ENCODE measurements around the gene ARL5C. TPM values are rescaled to one million over a fixed set of nuclear protein-coding genes. Genes with fewer than 3 reads are reported as not detected.
A peak's percentile ranks its signal among the peaks of the same experiment; 100 is the strongest.

ARL5C gene
- total RNA-seq = not detected in 2 replicates

- intact Hi-C loops (cut with micrococcal nuclease) = loop anchor here (1.0 kb wide), 1 partner anchor 9 kb away; no protein-coding TSS in a partner anchor
- Mint-ChIP-seq H3K4me3 (peak within 1 kb of the TSS; percentile 80), H3K4me1 (ENCODE audit: low read depth) (peaks cover 29% of the 10 kb centered on the region), H3K27ac (no peak within 1 kb of the TSS), H3K27me3 (ENCODE audit: insufficient read depth) (peaks cover 33% of the 10 kb centered on the region), H3K36me3 (ENCODE audit: low read depth) (no peaks in the 10 kb centered on the region), H3K9me3 (no peaks in the 10 kb centered on the region)
- DNase-seq (ENCODE audit: low spot score) = no peak
These were observed at the start of gene ARL5C for GRCh38 chr17:39165841-39166349. ARL5C (minus strand) TSS chr17:39166161; CDS start chr17:39165760, 401 bp downstream.

GRCh38 chr17:39213852-39214251 lies 47.9 kb upstream of the ARL5C start:
- Mint-ChIP-seq H3K4me3 (no peak overlapping the region), H3K27me3 (ENCODE audit: insufficient read depth) (peaks cover 29% of the 10 kb centered on the region), H3K4me1 (ENCODE audit: low read depth) (peaks cover 8% of the 10 kb centered on the region), H3K27ac (no peak overlapping the region), H3K36me3 (ENCODE audit: low read depth) (no peaks in the 10 kb centered on the region), H3K9me3 (no peaks in the 10 kb centered on the region)
- no peak for DNase-seq (ENCODE audit: low spot score)
- intact Hi-C loops (cut with micrococcal nuclease) = no loop called here

- intact Hi-C loops (cut with micrococcal nuclease) = no loop called here
- H3K4me3 Mint-ChIP-seq = no peak overlapping the region
These were observed 47.0 kb upstream of the ARL5C start for GRCh38 chr17:39212841-39213480.

GRCh38 chr17:39212195-39212810 lies 46.3 kb upstream of the ARL5C start:
- Mint-ChIP-seq H3K36me3 (ENCODE audit: low read depth) (no peaks in the 10 kb centered on the region), H3K4me1 (ENCODE audit: low read depth) (peaks cover 10% of the 10 kb centered on the region), H3K27me3 (ENCODE audit: insufficient read depth) (peaks cover 21% of the 10 kb centered on the region), H3K4me3 (no peak overlapping the region), H3K27ac (no peak overlapping the region), H3K9me3 (no peaks in the 10 kb centered on the region)
- no peak for DNase-seq (ENCODE audit: low spot score)
- intact Hi-C loops (cut with micrococcal nuclease) = no loop called here

More at GRCh38 chr17:39212841-39213480, 47.0 kb upstream of the ARL5C start:
- peaks cover 25% of the 10 kb centered on the region for H3K27me3 Mint-ChIP-seq (ENCODE audit: insufficient read depth)
- H3K27ac Mint-ChIP-seq = no peak overlapping the region
- no peaks in the 10 kb centered on the region for H3K36me3 Mint-ChIP-seq (ENCODE audit: low read depth)
- no peaks in the 10 kb centered on the region for H3K9me3 Mint-ChIP-seq
- H3K4me1 Mint-ChIP-seq (ENCODE audit: low read depth) = peaks cover 8% of the 10 kb centered on the region
- DNase-seq (ENCODE audit: low spot score) = no peak

- H3K27me3 Mint-ChIP-seq (ENCODE audit: insufficient read depth) = peaks cover 12% of the 10 kb centered on the region
- intact Hi-C loops (cut with micrococcal nuclease) = no loop called here
- H3K4me1 Mint-ChIP-seq (ENCODE audit: low read depth) = peaks cover 16% of the 10 kb centered on the region
- no peaks in the 10 kb centered on the region for H3K9me3 Mint-ChIP-seq
- H3K36me3 Mint-ChIP-seq (ENCODE audit: low read depth) = peaks cover 1% of the 10 kb centered on the region
- no peak overlapping the region for H3K27ac Mint-ChIP-seq
- DNase-seq (ENCODE audit: low spot score) = no peak
- peak overlapping the region; percentile 26 for H3K4me3 Mint-ChIP-seq
These were observed 44.1 kb upstream of the ARL5C start for GRCh38 chr17:39210093-39210434.

GRCh38 chr17:39209317-39210092 lies 43.5 kb upstream of the ARL5C start:
- H3K9me3 Mint-ChIP-seq = no peaks in the 10 kb centered on the region
- peak; percentile 47 for DNase-seq (ENCODE audit: low spot score)
- peaks cover 7% of the 10 kb centered on the region for H3K36me3 Mint-ChIP-seq (ENCODE audit: low read depth)
- H3K4me3 Mint-ChIP-seq = peak overlapping the region; percentile 15
- peaks cover 12% of the 10 kb centered on the region for H3K27me3 Mint-ChIP-seq (ENCODE audit: insufficient read depth)
- intact Hi-C loops (cut with micrococcal nuclease) = loop anchor here (5.0 to 10.0 kb wide), 2 partner anchors 193 to 415 kb away; partner anchors contain the start of genes FBXL20 and PPP1R1B
- H3K27ac Mint-ChIP-seq = no peak overlapping the region
- H3K4me1 Mint-ChIP-seq (ENCODE audit: low read depth) = peaks cover 16% of the 10 kb centered on the region

- intact Hi-C loops (cut with micrococcal nuclease) = loop anchor here (5.0 to 10.0 kb wide), 2 partner anchors 193 to 416 kb away; partner anchors contain the start of genes FBXL20 and PPP1R1B
- H3K36me3 Mint-ChIP-seq (ENCODE audit: low read depth) = peaks cover 11% of the 10 kb centered on the region
- no peaks in the 10 kb centered on the region for H3K9me3 Mint-ChIP-seq
- DNase-seq (ENCODE audit: low spot score) = no peak
- no peak overlapping the region for H3K27ac Mint-ChIP-seq
- peaks cover 16% of the 10 kb centered on the region for H3K4me1 Mint-ChIP-seq (ENCODE audit: low read depth)
- peak overlapping the region; percentile 22 for H3K4me3 Mint-ChIP-seq
- peaks cover 12% of the 10 kb centered on the region for H3K27me3 Mint-ChIP-seq (ENCODE audit: insufficient read depth)
These were observed 42.9 kb upstream of the ARL5C start for GRCh38 chr17:39208893-39209292.

- no peak overlapping the region for H3K27ac Mint-ChIP-seq
- peaks cover 12% of the 10 kb centered on the region for H3K27me3 Mint-ChIP-seq (ENCODE audit: insufficient read depth)
- intact Hi-C loops (cut with micrococcal nuclease) = loop anchor here (5.0 to 10.0 kb wide), 2 partner anchors 194 to 417 kb away; partner anchors contain the start of genes FBXL20 and PPP1R1B
- no peaks in the 10 kb centered on the region for H3K9me3 Mint-ChIP-seq
- H3K4me3 Mint-ChIP-seq = no peak overlapping the region
- DNase-seq (ENCODE audit: low spot score) = no peak
- peaks cover 17% of the 10 kb centered on the region for H3K36me3 Mint-ChIP-seq (ENCODE audit: low read depth)
- peaks cover 16% of the 10 kb centered on the region for H3K4me1 Mint-ChIP-seq (ENCODE audit: low read depth)
These were observed 42.2 kb upstream of the ARL5C start for GRCh38 chr17:39208136-39208535.

- Mint-ChIP-seq H3K9me3 (no peaks in the 10 kb centered on the region), H3K36me3 (ENCODE audit: low read depth) (peaks cover 43% of the 10 kb centered on the region), H3K27me3 (ENCODE audit: insufficient read depth) (peaks cover 3% of the 10 kb centered on the region), H3K4me3 (no peak overlapping the region), H3K27ac (no peak overlapping the region), H3K4me1 (ENCODE audit: low read depth) (peaks cover 31% of the 10 kb centered on the region)
- DNase-seq (ENCODE audit: low spot score) = no peak
- intact Hi-C loops (cut with micrococcal nuclease) = loop anchor here (5.0 to 10.0 kb wide), 2 partner anchors 197 to 420 kb away; partner anchors contain the start of genes FBXL20 and PPP1R1B
These were observed 39.2 kb upstream of the ARL5C start for GRCh38 chr17:39205112-39205526.

- H3K4me3 Mint-ChIP-seq = no peak overlapping the region
- peak overlapping the region; percentile 56 for H3K27ac Mint-ChIP-seq
- peaks cover 37% of the 10 kb centered on the region for H3K4me1 Mint-ChIP-seq (ENCODE audit: low read depth)
- peaks cover 45% of the 10 kb centered on the region for H3K36me3 Mint-ChIP-seq (ENCODE audit: low read depth)
- H3K27me3 Mint-ChIP-seq (ENCODE audit: insufficient read depth) = peaks cover 3% of the 10 kb centered on the region
- no peaks in the 10 kb centered on the region for H3K9me3 Mint-ChIP-seq
- intact Hi-C loops (cut with micrococcal nuclease) = loop anchor here (10.0 kb wide), 1 partner anchor 421 kb away; the partner anchor contains the start of gene PPP1R1B
- DNase-seq (ENCODE audit: low spot score) = no peak
These were observed 38.3 kb upstream of the ARL5C start for GRCh38 chr17:39204245-39204644.

- Mint-ChIP-seq H3K27me3 (ENCODE audit: insufficient read depth) (no peaks in the 10 kb centered on the region), H3K4me1 (ENCODE audit: low read depth) (peaks cover 42% of the 10 kb centered on the region), H3K36me3 (ENCODE audit: low read depth) (peaks cover 45% of the 10 kb centered on the region), H3K27ac (peak overlapping the region; percentile 98), H3K9me3 (no peaks in the 10 kb centered on the region), H3K4me3 (peak overlapping the region; percentile 93)
- intact Hi-C loops (cut with micrococcal nuclease) = loop anchor here (1.0 to 10.0 kb wide), 3 partner anchors 47 to 424 kb away; partner anchors contain the start of genes PIP4K2B and PPP1R1B
- no peak for DNase-seq (ENCODE audit: low spot score)
These were observed 35.1 kb upstream of the ARL5C start for GRCh38 chr17:39200957-39201510.

All from activated T-helper 1 cell treated with anti-CD3 and anti-CD28 coated beads, Interleukin-12 subunit alpha, Interleukin-12 subunit beta, Interleukin-2, Interleukin-4 antibody, amounts not matched to agents 30 ng/mL and 10 ng/mL and 1 ng/mL, durations not matched to agents 14 hours and 24 hours and 36 hours (primary cell).